Trophoblast cell (in vitro differentiated cells and primary cell): ENCODE data around the gene SMARCD1.

Experiments
- DNase-seq, 2 donors: peaks; one replicate each; pipeline ENCODE4 v3.0.0-alpha.2; 2016
- H2AFZ ChIP-seq: 2 replicates; pipeline ENCODE4 v1.6.1; 2013; ENCODE audit warnings: low read length, moderate library complexity, mild to moderate bottlenecking; ENCODE audit not compliant: insufficient read depth, poor library complexity
- H2AK5ac ChIP-seq: 2 replicates; pipeline ENCODE4 v1.6.1; 2013; ENCODE audit warnings: mild to moderate bottlenecking, low read length
- H2BK120ac ChIP-seq: 2 replicates; pipeline ENCODE4 v1.6.1; 2013; ENCODE audit warnings: low read length, mild to moderate bottlenecking, moderate library complexity; ENCODE audit not compliant: insufficient read depth, poor library complexity
- H2BK12ac ChIP-seq: 2 replicates; pipeline ENCODE4 v1.6.1; 2013; ENCODE audit warnings: mild to moderate bottlenecking, low read length, moderate library complexity
- H2BK5ac ChIP-seq: 2 replicates; pipeline ENCODE4 v1.6.1; 2013; ENCODE audit warnings: low read length, low read depth, moderate library complexity, mild to moderate bottlenecking; ENCODE audit not compliant: poor library complexity
- H3K14ac ChIP-seq: 2 replicates; pipeline ENCODE4 v1.6.1; 2013; ENCODE audit warnings: mild to moderate bottlenecking, low read length
- H3K18ac ChIP-seq: 2 replicates; pipeline ENCODE4 v1.6.1; 2013; ENCODE audit warnings: mild to moderate bottlenecking, low read length
- H3K23ac ChIP-seq: 2 replicates; pipeline ENCODE4 v1.6.1; 2013; ENCODE audit warnings: low read length
- H3K27ac ChIP-seq: 2 replicates; pipeline ENCODE4 v1.5.1; 2013; ENCODE audit warnings: low read depth, mild to moderate bottlenecking, inconsistent platforms, low read length, moderate library complexity
- H3K27me3 ChIP-seq: 2 replicates; pipeline ENCODE4 v1.6.1; 2013; ENCODE audit warnings: inconsistent platforms, mild to moderate bottlenecking, low read length, moderate library complexity; ENCODE audit not compliant: insufficient read depth
- H3K36me3 ChIP-seq, 2 experiments: 1 replicate in 1 of 2; 2 replicates in 1 of 2; pipeline ENCODE4 v1.6.1; 2013; ENCODE audit warnings: low read length in 2 of 2, mild to moderate bottlenecking in 2 of 2, moderate library complexity in 1 of 2; ENCODE audit not compliant: insufficient read depth in 2 of 2, control insufficient read depth in 1 of 2
- H3K4ac ChIP-seq: 2 replicates; pipeline ENCODE4 v1.6.1; 2013; ENCODE audit warnings: low read depth, mild to moderate bottlenecking, low read length, moderate library complexity
- H3K4me1 ChIP-seq, 2 experiments: 1 replicate in 1 of 2; 2 replicates in 1 of 2; pipeline ENCODE4 v1.6.1; 2013; ENCODE audit warnings: low read length in 2 of 2, mild to moderate bottlenecking in 2 of 2, moderate library complexity in 1 of 2; ENCODE audit not compliant: insufficient read depth in 2 of 2, control insufficient read depth in 1 of 2
- H3K4me2 ChIP-seq: 2 replicates; pipeline ENCODE4 v1.6.1; 2013; ENCODE audit warnings: inconsistent platforms, mild to moderate bottlenecking, low read length, moderate library complexity
- H3K4me3 ChIP-seq: 2 replicates; pipeline ENCODE4 v1.5.1; 2013; ENCODE audit warnings: mild to moderate bottlenecking, low read depth, low read length, inconsistent platforms
- H3K79me1 ChIP-seq: one replicate; pipeline ENCODE4 v1.6.1; 2013; ENCODE audit warnings: low read length
- H3K79me2 ChIP-seq: 2 replicates; pipeline ENCODE4 v1.6.1; 2013; ENCODE audit warnings: low read length, mild to moderate bottlenecking; ENCODE audit not compliant: control insufficient read depth, insufficient read depth, poor library complexity
- H3K9ac ChIP-seq: 2 replicates; pipeline ENCODE4 v1.6.1; 2013; ENCODE audit warnings: mild to moderate bottlenecking, low read length
- H3K9me3 ChIP-seq: 2 replicates; pipeline ENCODE4 v1.6.1; 2013; ENCODE audit warnings: low read depth, mild to moderate bottlenecking, control low read depth, inconsistent platforms, low read length; ENCODE audit not compliant: insufficient read depth
- H4K12ac ChIP-seq: 2 replicates; pipeline ENCODE4 v1.6.1; 2013; ENCODE audit warnings: low read depth, mild to moderate bottlenecking, low read length, moderate library complexity
- H4K8ac ChIP-seq: 2 replicates; pipeline ENCODE4 v1.6.1; 2013; ENCODE audit warnings: low read depth, mild to moderate bottlenecking, low read length, moderate library complexity
- H4K91ac ChIP-seq: one replicate; pipeline ENCODE4 v1.6.1; 2013; ENCODE audit warnings: low read depth, mild to moderate bottlenecking, low read length, moderate library complexity
- WGBS: extraction: QIAGEN DNeasy Blood & Tissue Kit; methylation state at CpG from one replicate; pipeline ENCODE4 v1.1.7; 2013; ENCODE audit warnings: missing lambda C conversion rate; ENCODE audit not compliant: insufficient read length, insufficient coverage; ENCODE audit errors: extremely low coverage; 5-methylcytosine and 5-hydroxymethylcytosine counted together

Gene SMARCD1

DNA sequence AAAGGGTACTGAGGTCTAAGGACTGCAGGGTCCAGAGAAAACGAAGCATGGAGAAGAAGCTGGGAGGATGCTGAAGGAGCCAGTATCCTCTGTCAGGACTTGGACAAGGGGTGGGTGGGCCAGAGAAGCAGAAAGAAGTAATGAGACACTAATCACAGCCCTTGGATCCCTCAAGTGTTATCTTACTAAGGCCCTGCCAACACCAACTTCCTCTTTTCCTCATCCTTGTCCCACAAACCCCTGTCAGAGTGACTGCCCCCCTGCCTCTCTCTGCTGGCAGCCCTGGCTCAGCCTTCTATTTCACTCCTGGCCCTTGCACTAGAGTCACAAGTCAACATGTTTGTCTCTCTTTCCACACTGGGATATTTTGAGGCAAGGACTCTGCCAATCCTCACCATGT is 31.6 kb upstream of the SMARCD1 start:
- H3K4ac ChIP-seq, result no peak overlapping the region
- H3K14ac ChIP-seq, result no peak overlapping the region
- no peak overlapping the region for H2BK5ac ChIP-seq
- no peak for DNase-seq
- H4K91ac ChIP-seq, result no peak overlapping the region
- no peak overlapping the region for H3K4me2 ChIP-seq
- no peak overlapping the region for H2AK5ac ChIP-seq
- no peak overlapping the region for H2BK12ac ChIP-seq
- H3K4me3 ChIP-seq, result no peak overlapping the region
- no peak overlapping the region for H4K8ac ChIP-seq
- H3K9ac ChIP-seq, result no peak overlapping the region
- no peaks in the 10 kb centered on the region for H3K79me1 ChIP-seq
- H3K27ac ChIP-seq, result no peak overlapping the region
- H3K79me2 ChIP-seq, result no peaks in the 10 kb centered on the region
- H2AFZ ChIP-seq, result no peak overlapping the region
- no peak overlapping the region for H2BK120ac ChIP-seq
- no peak overlapping the region for H4K12ac ChIP-seq
- H3K27me3 ChIP-seq, result peaks cover 9% of the 10 kb centered on the region
- H3K23ac ChIP-seq, result no peak overlapping the region
- no CpG with 5 or more reads among the region's 1 CpG for WGBS
- H3K18ac ChIP-seq, result no peak overlapping the region
- H3K36me3 ChIP-seq, result no peaks in the 10 kb centered on the region
- peaks cover 1% of the 10 kb centered on the region for H3K9me3 ChIP-seq
- peaks cover 6 to 15% of the 10 kb centered on the region in 2 experiments for H3K4me1 ChIP-seq

DNA sequence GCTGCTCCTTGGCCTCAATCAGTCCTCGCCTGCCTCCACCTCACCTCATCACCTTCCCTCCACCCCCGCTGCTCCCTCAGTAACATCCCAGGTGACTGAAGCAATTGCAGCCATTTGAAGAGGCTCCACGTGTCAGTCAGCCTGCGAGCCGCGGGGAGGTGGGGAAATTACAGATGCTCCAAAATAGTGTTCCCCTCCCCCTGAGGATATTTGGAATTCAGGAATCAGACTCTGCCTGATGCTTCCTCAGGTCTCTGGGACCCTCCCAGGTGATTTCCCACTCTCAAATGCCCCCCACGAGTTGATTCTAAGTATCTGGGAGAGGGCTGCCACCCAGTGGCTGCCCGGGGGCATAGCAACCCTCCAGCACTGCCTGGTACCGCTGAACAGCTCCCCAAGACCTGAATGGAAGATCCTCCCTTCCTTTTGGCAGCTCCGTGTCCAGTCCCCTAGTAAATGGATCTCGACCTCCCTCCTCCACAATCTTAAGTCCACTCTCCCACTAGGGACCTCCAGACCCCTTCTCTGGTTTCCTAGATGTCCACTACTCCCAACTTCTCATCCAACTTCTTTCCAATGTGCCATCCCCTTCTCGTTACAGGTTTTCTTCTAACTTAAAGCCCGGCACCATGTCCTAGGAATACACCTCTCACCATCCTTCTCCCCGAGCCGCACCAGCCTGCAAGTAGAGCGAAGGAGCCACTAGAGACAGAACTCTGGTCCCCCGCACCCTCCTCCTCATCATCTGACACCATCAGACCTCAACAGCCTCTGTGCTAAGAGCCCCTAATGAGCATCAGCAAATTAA is 29.1 kb upstream of the SMARCD1 start:
- Histone ChIP-seq H3K36me3 (no peaks in the 10 kb centered on the region), H2BK5ac (no peak overlapping the region), H3K4me2 (peak overlapping the region; percentile 48), H2BK120ac (no peak overlapping the region), H3K4ac (no peak overlapping the region), H4K91ac (no peak overlapping the region), H3K27ac (no peak overlapping the region), H3K27me3 (peaks cover 13% of the 10 kb centered on the region), H3K9ac (no peak overlapping the region), H3K23ac (no peak overlapping the region), H3K4me1 (peaks cover 3 to 11% of the 10 kb centered on the region in 2 experiments), H2AK5ac (no peak overlapping the region), H3K79me1 (no peaks in the 10 kb centered on the region), H3K9me3 (peaks cover 5% of the 10 kb centered on the region), H3K14ac (no peak overlapping the region), H3K18ac (no peak overlapping the region), H4K8ac (no peak overlapping the region), H3K4me3 (no peak overlapping the region), H2AFZ (no peak overlapping the region), H2BK12ac (no peak overlapping the region), H4K12ac (no peak overlapping the region), H3K79me2 (no peaks in the 10 kb centered on the region)
- WGBS, result no CpG with 5 or more reads among the region's 17 CpGs
- peak in 1 of 2 donors; percentile 48 for DNase-seq

DNA sequence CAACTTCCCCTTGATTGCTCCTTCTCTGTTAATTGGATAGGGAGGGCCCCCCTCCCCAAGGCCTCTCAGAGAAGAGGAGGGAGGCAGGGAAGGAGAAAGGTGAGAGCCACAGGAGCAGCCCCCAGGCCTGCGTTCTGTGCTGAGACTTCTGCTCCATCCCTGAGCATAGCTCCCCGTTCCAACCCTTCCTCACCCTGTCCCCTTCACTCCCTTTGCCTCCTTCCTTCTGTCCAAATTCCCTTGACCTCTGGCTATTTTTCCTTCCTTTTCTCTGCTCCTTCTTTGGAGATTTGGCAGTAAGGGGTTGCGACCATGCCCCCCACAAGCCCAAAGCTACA is 28.5 kb upstream of the SMARCD1 start:
- Histone ChIP-seq H3K27ac (no peak overlapping the region), H3K4ac (no peak overlapping the region), H2AK5ac (no peak overlapping the region), H4K8ac (no peak overlapping the region), H3K9me3 (peaks cover 5% of the 10 kb centered on the region), H3K79me1 (no peaks in the 10 kb centered on the region), H2BK12ac (no peak overlapping the region), H3K4me2 (peak overlapping the region; percentile 95), H2AFZ (no peak overlapping the region), H3K4me3 (peak overlapping the region; percentile 74), H4K12ac (no peak overlapping the region), H3K23ac (peak overlapping the region; percentile 62), H3K18ac (no peak overlapping the region), H3K79me2 (no peaks in the 10 kb centered on the region), H4K91ac (no peak overlapping the region), H3K14ac (no peak overlapping the region), H3K4me1 (peaks cover 0 to 7% of the 10 kb centered on the region in 2 experiments), H3K9ac (no peak overlapping the region), H2BK5ac (no peak overlapping the region), H3K27me3 (peaks cover 16% of the 10 kb centered on the region), H2BK120ac (no peak overlapping the region), H3K36me3 (no peaks in the 10 kb centered on the region)
- WGBS, result no CpG with 5 or more reads among the region's 3 CpGs
- DNase-seq, result no peak

DNA sequence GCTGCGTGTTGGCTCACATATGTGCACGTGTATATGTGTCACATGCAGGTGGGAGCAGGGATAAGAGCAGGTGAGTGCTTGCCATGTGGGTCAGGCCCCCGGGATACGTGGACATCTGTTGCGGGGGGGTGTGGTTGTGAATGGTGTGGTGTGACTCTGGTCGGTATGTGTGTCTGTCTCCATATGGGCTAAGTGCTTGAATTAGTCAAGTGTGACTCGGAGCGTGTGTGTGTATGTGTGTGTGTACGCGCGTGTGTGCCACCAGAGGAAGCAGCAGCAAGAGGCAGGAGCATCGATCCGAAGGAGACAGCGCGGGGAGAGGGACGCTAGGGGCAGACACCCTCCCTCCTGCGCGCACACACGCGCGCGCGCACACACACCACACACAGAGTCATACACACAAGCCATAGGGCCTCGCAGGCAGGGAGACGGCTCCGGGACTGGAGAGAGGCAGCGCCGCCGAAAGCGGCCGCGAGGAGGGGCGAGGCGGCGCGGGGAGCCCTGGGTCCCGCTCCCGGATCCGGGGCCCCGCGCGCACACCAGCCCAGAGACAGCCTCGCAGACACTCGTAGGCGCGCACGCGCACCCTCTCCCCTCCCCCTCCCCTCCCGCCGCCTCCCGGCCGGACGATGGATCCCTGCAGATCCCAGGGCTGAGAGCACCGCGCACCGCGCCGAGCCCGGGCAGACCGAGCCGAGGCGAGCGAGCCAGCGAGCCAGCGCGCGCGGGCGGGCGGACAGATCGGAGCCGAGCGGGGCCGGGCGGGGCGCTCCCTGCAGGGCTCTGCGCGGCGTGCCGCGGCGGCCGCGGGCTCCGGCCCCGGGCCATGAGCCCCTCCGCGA is 27.9 kb upstream of the SMARCD1 start, which contains the start of gene ASIC1:
Gene ASIC1, plus strand, starts transcription at position 597 of the 842 bp plus-strand sequence. CDS start 1,171 bp downstream, outside the sequence.
- Histone ChIP-seq H3K79me1 (no peaks in the 10 kb centered on the region), H2BK5ac (no peak within 1 kb of the TSS), H4K12ac (no peak within 1 kb of the TSS), H3K9ac (peak within 1 kb of the TSS; percentile 59), H3K36me3 (no peaks in the 10 kb centered on the region), H3K27me3 (peaks cover 16% of the 10 kb centered on the region), H3K4ac (no peak within 1 kb of the TSS), H3K9me3 (peaks cover 5% of the 10 kb centered on the region), H4K91ac (no peak within 1 kb of the TSS), H3K14ac (peak within 1 kb of the TSS; percentile 29), H3K27ac (no peak within 1 kb of the TSS), H4K8ac (no peak within 1 kb of the TSS), H2AK5ac (no peak within 1 kb of the TSS), H3K4me3 (peak within 1 kb of the TSS; percentile 74), H3K79me2 (no peaks in the 10 kb centered on the region), H3K18ac (no peak within 1 kb of the TSS), H3K4me2 (peak within 1 kb of the TSS; percentile 95), H2BK120ac (no peak within 1 kb of the TSS), H2BK12ac (no peak within 1 kb of the TSS), H3K23ac (peak within 1 kb of the TSS; percentile 62), H3K4me1 (peaks cover 0 to 7% of the 10 kb centered on the region in 2 experiments), H2AFZ (peak within 1 kb of the TSS; percentile 8)
- WGBS, result no CpG with 5 or more reads among the region's 88 CpGs
- peak; percentile 29 to 66 for DNase-seq
